Measurements from ENCODE around the gene ZC2HC1C.

DNA sequence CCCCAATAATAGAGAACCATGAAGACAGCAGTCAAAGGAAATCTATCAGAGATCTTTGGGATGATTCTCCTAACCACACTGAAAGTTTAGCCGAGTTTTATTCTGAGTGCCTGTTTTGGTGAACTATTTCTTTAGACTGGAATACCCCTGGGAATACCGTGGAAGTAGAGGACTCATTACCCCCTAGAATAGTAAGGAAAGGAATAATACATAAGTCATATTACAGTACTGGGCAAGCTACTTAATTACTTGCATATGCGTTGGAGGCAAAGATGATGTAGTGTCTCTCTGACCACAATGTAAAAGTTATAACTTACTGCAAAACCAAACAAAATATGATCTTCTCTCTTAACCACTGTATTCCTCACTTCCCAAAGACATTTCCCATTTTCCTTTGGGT is 25.5 kb downstream of the ZC2HC1C start:
- TF ChIP-seq POLR2AphosphoS5 (IDR thresholded peaks at IDR 0.05) = no peak
- no peak for TF ChIP-seq EP300 (IDR thresholded peaks at IDR 0.05)
